Activated T-cell treated with anti-CD3 and anti-CD28 coated beads, Interleukin-2, amount 50 U/mL, for 24 hours (primary cell): ENCODE data around the gene SMC3.
A peak's percentile ranks its signal among the peaks of the same experiment; 100 is the strongest.

ENCODE experiments used
- DNase-seq: peaks from one replicate; pipeline ENCODE4 v3.0.0-alpha.2; 2020
- H3K27ac Mint-ChIP-seq: 2 replicates; pipeline ENCODE4 v1.8.0; 2020; ENCODE audit warnings: mild to moderate bottlenecking, mixed read lengths
- H3K27me3 Mint-ChIP-seq: 2 replicates; pipeline ENCODE4 v1.8.0; 2020; ENCODE audit warnings: mixed read lengths
- H3K36me3 Mint-ChIP-seq: 2 replicates; pipeline ENCODE4 v1.8.0; 2020; ENCODE audit warnings: low read depth, mixed read lengths
- H3K4me1 Mint-ChIP-seq: 2 replicates; pipeline ENCODE4 v1.8.0; 2020; ENCODE audit warnings: low read depth, mixed read lengths
- H3K4me3 Mint-ChIP-seq: 2 replicates; pipeline ENCODE4 v1.8.0; 2020; ENCODE audit warnings: mild to moderate bottlenecking, moderate library complexity, mixed read lengths
- H3K9me3 Mint-ChIP-seq: 2 replicates; pipeline ENCODE4 v1.8.0; 2020; ENCODE audit warnings: mixed read lengths

The SMC3 gene

DNA sequence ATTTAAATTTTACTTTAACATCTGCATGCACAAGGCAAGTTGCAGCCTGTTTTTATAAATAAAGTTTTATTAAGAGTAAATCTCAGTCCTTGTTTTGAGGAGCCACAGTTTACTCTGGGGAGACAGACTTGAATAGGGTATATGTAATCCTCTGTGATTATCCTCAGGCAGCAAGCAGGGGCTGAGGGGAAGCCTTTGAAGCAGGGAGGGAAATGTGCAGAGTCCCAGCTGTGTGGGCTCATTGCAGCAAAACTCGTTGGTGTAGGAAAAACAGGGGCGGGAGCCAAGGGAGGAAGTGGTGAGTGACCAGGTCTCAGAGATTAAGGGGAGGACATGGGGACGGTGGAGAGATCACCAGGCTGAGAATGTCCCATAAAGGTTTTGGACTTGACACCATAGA is 34.3 kb upstream of the SMC3 start:
- Mint-ChIP-seq H3K27ac (no peak overlapping the region), H3K36me3 (no peaks in the 10 kb centered on the region), H3K27me3 (no peaks in the 10 kb centered on the region), H3K4me1 (peaks cover 67% of the 10 kb centered on the region), H3K4me3 (no peak overlapping the region), H3K9me3 (no peaks in the 10 kb centered on the region)
- no peak for DNase-seq

DNA sequence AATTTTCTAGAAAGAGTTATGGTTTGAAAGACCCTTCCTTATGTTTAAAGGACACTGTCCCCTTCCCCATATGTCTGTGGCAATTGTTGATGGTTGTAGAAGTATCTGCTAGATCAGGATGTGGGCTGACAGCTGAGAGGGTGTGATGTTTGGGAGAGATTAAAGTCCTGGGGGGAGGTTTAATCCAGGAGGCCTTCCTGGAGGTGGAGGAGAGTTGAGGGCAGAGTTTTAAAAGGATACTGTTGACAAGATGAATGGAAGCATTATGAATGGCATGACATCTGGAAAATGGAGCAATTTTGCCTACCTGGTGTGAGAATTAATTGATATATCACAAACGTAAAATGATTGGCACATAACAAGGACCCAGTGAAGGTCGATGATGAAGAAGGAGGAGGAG is 32.9 kb upstream of the SMC3 start:
- Mint-ChIP-seq H3K36me3 (no peaks in the 10 kb centered on the region), H3K4me3 (no peak overlapping the region), H3K27ac (peak overlapping the region; percentile 8), H3K9me3 (no peaks in the 10 kb centered on the region), H3K27me3 (no peaks in the 10 kb centered on the region), H3K4me1 (peaks cover 55% of the 10 kb centered on the region)
- no peak for DNase-seq

DNA sequence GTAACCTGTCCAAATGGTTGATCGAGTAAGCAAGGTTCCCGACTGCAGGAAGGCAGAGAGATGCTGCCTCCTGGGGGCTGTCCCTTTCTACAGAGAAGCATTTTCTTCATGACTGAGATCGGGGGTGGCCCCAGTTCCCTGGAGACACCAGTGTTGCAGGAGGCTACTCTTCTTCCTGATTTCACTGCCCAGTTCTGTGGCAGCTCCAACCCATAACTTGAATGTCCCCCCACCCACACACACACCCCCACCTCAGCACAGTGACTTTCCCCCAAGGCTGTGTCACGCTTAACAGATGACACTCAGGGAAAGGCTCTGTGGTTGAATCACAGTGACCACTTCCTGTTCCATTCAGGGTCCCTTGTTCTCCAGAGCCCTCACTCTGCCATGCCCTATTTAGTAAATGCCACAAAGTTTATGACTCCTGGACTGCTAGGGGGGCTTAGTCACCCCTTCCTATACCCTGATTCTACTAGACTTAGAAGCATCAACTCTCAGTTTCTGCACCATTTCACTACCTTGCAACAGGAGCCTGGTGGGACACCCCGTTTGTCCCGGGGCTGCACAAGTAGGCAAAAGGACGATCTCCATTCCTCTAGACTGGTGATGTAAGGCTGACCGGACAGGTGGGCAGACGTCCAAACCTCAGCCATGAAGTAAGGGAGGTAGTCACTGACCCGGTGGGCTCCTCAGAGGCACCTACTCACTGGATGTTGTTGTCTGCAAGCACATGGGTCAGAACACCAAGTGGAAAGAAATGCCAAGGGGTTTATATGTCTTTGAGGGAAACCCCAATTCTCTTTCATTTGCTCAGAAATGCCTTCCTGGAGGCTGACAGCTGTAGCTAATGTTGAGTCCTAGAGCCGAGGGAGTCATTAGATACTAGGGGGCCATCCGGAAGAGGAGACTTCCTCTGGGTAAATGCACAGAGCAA is 31.3 kb upstream of the SMC3 start:
- Mint-ChIP-seq H3K4me1 (peaks cover 48% of the 10 kb centered on the region), H3K27ac (peak overlapping the region; percentile 90), H3K9me3 (no peaks in the 10 kb centered on the region), H3K27me3 (no peaks in the 10 kb centered on the region), H3K36me3 (no peaks in the 10 kb centered on the region), H3K4me3 (peak overlapping the region; percentile 40)
- DNase-seq, result peak; percentile 77

GRCh38 chr10:110539091-110539490 is 28.4 kb upstream of the SMC3 start:
- no peaks in the 10 kb centered on the region for H3K36me3 Mint-ChIP-seq
- H3K27ac Mint-ChIP-seq, result no peak overlapping the region
- no peak for DNase-seq
- peaks cover 40% of the 10 kb centered on the region for H3K4me1 Mint-ChIP-seq
- H3K27me3 Mint-ChIP-seq, result no peaks in the 10 kb centered on the region
- no peak overlapping the region for H3K4me3 Mint-ChIP-seq
- H3K9me3 Mint-ChIP-seq, result no peaks in the 10 kb centered on the region

DNA sequence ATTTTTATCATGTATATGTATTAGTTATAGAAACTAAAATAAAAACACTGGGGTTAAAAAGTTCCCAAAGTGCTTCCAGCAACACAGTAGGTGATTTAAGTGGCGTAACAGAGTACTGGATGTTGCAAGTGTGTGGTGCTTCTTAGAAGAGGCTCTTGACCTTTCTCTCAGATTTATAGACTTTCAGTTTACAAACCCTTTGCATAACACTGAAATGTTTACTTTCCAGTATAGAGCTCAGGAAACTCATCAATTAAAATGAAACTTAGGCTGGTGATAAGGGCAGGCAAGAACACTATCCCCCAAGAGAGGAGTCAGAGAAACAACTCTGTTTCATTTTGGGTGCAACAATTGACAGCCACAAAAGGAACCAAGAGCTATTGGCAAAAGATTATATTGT is 27.5 kb upstream of the SMC3 start:
- H3K4me1 Mint-ChIP-seq, result peaks cover 31% of the 10 kb centered on the region
- no peak overlapping the region for H3K4me3 Mint-ChIP-seq
- H3K27me3 Mint-ChIP-seq, result no peaks in the 10 kb centered on the region
- no peaks in the 10 kb centered on the region for H3K36me3 Mint-ChIP-seq
- no peak for DNase-seq
- H3K9me3 Mint-ChIP-seq, result no peaks in the 10 kb centered on the region
- no peak overlapping the region for H3K27ac Mint-ChIP-seq

DNA sequence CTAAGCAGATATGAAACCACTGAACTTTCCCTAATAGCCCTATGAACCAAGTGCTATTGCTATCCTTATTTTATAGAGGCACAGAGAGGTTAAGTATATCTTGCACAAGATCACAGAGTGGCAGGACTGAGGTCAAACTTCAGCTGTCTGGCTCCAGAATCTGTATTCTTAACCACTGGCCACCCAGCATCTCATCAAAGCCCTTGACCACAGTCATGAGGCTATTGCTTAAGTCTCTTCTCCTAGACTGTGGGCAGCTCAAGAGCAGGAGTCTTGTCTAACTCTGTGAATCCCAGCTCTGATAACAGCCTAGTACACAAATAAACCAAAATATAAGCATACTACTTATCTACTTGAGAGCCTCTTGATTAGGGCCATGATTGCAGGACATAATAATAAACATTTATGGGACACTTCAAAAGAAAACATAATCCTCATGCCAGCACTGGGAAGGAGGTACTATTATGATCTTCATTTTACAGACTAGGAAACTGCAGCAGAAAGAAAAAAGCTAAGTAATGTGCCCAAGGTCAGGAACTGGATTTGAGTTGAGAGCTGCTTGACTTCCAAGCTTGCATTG is 22.4 kb upstream of the SMC3 start:
- DNase-seq, result no peak
- Mint-ChIP-seq H3K9me3 (no peaks in the 10 kb centered on the region), H3K4me3 (no peak overlapping the region), H3K27ac (no peak overlapping the region), H3K36me3 (no peaks in the 10 kb centered on the region), H3K27me3 (peaks cover 1% of the 10 kb centered on the region), H3K4me1 (peaks cover 14% of the 10 kb centered on the region)

GRCh38 chr10:110546077-110546476 is 21.4 kb upstream of the SMC3 start:
- Mint-ChIP-seq H3K27me3 (peaks cover 7% of the 10 kb centered on the region), H3K36me3 (no peaks in the 10 kb centered on the region), H3K27ac (no peak overlapping the region), H3K4me1 (peaks cover 12% of the 10 kb centered on the region), H3K9me3 (no peaks in the 10 kb centered on the region), H3K4me3 (no peak overlapping the region)
- no peak for DNase-seq

DNA sequence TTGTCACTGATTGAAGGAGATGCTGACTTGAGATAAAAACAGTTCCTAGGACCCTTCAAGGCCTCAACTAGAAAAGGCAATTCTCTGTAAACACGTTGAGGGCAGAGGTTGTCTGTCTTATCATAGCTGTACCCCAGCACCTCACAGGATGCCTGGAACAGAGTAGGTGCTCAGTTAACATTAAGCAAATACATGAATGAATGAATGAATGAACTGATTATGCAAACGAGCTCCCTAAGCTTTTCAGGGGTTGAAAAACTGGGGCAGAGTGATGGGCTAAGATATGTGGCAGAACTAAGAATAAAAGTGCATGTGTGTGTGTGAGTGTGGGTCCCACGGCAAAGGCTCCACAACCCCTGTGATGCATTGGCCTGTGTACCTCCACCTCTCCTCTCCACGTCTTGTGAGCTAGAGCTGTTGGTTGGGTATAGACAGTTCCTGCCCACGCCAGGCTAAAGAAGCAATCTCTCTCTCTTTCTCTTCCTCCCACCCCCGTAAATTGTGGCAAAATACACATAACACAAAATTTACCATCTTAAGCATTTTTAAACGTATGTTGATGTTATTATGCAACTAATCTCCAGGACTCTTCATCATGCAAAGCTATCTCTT is 20.9 kb upstream of the SMC3 start:
- no peaks in the 10 kb centered on the region for H3K9me3 Mint-ChIP-seq
- no peak overlapping the region for H3K4me3 Mint-ChIP-seq
- no peak for DNase-seq
- H3K4me1 Mint-ChIP-seq, result peaks cover 11% of the 10 kb centered on the region
- no peaks in the 10 kb centered on the region for H3K36me3 Mint-ChIP-seq
- H3K27ac Mint-ChIP-seq, result no peak overlapping the region
- peaks cover 9% of the 10 kb centered on the region for H3K27me3 Mint-ChIP-seq

DNA sequence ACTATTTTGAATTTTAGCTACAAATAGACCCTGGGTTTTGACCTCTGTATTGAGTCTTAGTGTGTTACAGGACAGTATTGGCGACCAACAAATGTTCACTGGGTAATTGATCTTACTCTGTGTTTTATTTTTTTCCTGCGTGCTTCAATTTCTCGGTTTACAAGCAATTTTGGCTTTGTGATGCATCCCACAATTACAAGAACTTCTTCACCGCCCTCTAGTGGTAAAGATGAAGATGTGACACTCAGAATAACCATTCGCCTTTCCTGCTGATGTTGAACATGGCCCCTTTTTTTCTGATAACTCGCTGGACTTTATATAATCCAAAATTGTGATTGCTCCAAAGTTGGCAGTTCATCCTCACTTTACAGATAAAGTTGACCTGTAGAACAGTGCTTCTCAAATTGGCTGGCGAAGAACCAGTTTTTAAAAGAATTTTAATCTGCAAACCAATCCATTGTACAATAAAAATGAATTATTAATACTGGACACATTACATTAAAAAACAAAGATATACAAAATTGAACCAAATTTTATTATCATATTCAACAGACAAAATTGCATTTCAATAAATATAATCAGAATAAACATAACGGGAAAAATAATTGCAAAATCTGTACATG is 20.2 kb upstream of the SMC3 start:
- Mint-ChIP-seq H3K27ac (no peak overlapping the region), H3K9me3 (no peaks in the 10 kb centered on the region), H3K4me1 (peaks cover 11% of the 10 kb centered on the region), H3K4me3 (no peak overlapping the region), H3K36me3 (no peaks in the 10 kb centered on the region), H3K27me3 (peaks cover 14% of the 10 kb centered on the region)
- no peak for DNase-seq

DNA sequence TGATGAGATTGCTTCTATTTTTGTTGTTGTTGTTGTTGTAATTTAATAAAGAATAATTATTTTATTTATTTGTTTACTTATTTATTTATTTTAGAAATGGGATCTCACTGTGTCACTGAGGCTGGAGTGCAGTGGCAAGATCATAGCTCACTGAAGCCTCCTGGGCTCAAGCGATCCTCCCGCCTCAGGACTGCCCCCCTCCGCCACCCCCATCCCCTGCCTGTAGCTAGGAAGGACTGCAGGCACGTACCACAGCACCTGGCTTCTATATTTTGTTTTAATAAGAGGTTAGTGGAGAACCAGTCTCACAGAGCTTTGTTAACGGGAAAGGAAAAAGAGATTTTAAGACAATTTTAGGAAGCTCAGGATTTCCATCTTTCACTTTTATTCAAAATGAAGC is 19.5 kb upstream of the SMC3 start:
- H3K9me3 Mint-ChIP-seq, result no peaks in the 10 kb centered on the region
- peaks cover 14% of the 10 kb centered on the region for H3K27me3 Mint-ChIP-seq
- no peak overlapping the region for H3K4me3 Mint-ChIP-seq
- no peaks in the 10 kb centered on the region for H3K36me3 Mint-ChIP-seq
- no peak for DNase-seq
- no peak overlapping the region for H3K27ac Mint-ChIP-seq
- H3K4me1 Mint-ChIP-seq, result peaks cover 11% of the 10 kb centered on the region

DNA sequence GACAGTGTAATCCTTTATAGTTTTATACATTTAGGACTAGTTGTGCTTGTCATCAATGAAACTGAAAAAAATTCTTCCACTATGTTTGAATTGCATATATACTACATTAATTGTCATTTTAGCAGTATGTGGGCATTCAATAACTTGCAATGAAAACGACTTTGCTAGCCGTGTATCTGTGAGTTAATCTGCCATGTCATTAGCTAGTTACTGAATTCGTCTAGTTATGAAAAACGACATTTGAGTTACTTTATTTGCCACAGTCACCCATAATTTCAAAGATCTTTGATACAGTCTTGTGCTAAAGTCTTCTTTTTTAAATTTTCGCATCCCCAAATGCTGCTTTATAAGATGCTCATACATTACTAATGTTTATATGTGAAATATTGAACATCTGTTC is 18.3 kb upstream of the SMC3 start:
- Mint-ChIP-seq H3K27ac (no peak overlapping the region), H3K9me3 (no peaks in the 10 kb centered on the region), H3K4me3 (no peak overlapping the region), H3K4me1 (peaks cover 11% of the 10 kb centered on the region), H3K27me3 (peaks cover 14% of the 10 kb centered on the region), H3K36me3 (no peaks in the 10 kb centered on the region)
- no peak for DNase-seq

GRCh38 chr10:110553905-110554304 is 13.6 kb upstream of the SMC3 start:
- peaks cover 14% of the 10 kb centered on the region for H3K27me3 Mint-ChIP-seq
- no peak for DNase-seq
- H3K27ac Mint-ChIP-seq, result no peak overlapping the region
- H3K9me3 Mint-ChIP-seq, result no peaks in the 10 kb centered on the region
- H3K36me3 Mint-ChIP-seq, result no peaks in the 10 kb centered on the region
- H3K4me3 Mint-ChIP-seq, result no peak overlapping the region
- peaks cover 6% of the 10 kb centered on the region for H3K4me1 Mint-ChIP-seq

GRCh38 chr10:110556296-110556695 is 11.2 kb upstream of the SMC3 start:
- H3K27ac Mint-ChIP-seq, result no peak overlapping the region
- no peak overlapping the region for H3K4me3 Mint-ChIP-seq
- no peak for DNase-seq
- peaks cover 6% of the 10 kb centered on the region for H3K4me1 Mint-ChIP-seq
- H3K9me3 Mint-ChIP-seq, result no peaks in the 10 kb centered on the region
- H3K27me3 Mint-ChIP-seq, result peaks cover 9% of the 10 kb centered on the region
- no peaks in the 10 kb centered on the region for H3K36me3 Mint-ChIP-seq

- no peak overlapping the region for H3K27ac Mint-ChIP-seq
- no peak overlapping the region for H3K4me3 Mint-ChIP-seq
- H3K27me3 Mint-ChIP-seq, result peaks cover 2% of the 10 kb centered on the region
Measured at GRCh38 chr10:110556969-110557601, 10.4 kb upstream of the SMC3 start.

More at GRCh38 chr10:110556969-110557601, 10.4 kb upstream of the SMC3 start:
- DNase-seq, result peak; percentile 69
- no peaks in the 10 kb centered on the region for H3K36me3 Mint-ChIP-seq
- H3K4me1 Mint-ChIP-seq, result peaks cover 6% of the 10 kb centered on the region
- H3K9me3 Mint-ChIP-seq, result no peaks in the 10 kb centered on the region
